GM18951 (cell line): ENCODE measurements around the gene ACAN.

Experiments used
- POLR2A ChIP-seq: IDR thresholded peaks from 4 replicates; pipeline ENCODE4 v1.6.1; 2011; ENCODE audit warnings: mild to moderate bottlenecking; ENCODE audit not compliant: insufficient read length, insufficient read depth; ENCODE audit errors: extremely low read depth
- in situ Hi-C: fragments of 300-500 bp; cut with MboI; formaldehyde crosslinking; loops from one replicate; pipeline ENCODE4 v1.12.0; 2022; ENCODE audit warnings: low sequenced_read_pairs, mixed read lengths, inconsistent platforms; ENCODE audit not compliant: unreplicated experiment

The ACAN gene

DNA sequence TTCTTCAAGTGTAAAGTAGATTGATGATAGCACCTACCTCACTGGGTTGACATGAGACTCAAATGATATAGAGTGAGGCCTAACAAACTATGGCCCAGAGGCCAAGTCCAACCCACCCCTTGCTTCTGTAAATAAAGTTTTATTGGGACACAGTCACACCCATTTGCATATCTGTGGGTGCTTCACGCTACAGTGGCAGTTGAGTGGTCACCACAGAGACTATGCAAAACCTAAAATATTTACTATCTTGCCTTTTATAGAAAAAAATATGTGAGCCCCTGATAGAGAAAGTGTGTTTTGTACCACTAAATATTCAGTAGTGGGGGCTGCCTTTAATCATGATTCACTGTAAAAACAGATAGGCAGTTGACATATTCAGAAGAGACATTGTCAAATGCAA, 38.0 kb downstream of the ACAN start:
- in situ Hi-C loops: no loop called here
- no peak for TF ChIP-seq POLR2A

DNA sequence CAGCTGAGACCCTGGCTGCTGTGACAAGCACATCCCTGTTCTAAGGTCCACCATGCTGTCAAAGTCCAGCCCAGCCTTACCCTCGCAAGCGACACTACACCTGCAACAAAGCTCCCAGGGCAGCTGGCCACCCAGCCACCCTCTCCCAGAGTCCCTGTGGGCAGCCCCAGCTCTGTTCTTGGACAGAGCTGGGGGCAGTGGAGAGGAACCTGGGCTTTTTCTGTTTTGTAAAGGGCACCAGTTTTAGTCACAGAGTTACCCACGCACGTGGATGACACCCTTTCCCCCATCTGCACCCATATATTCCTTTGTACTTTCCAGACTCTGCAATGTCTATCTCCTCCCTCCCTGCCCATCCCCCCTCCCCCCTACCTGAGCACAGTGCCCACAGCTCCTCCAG, 38.9 kb downstream of the ACAN start:
- TF ChIP-seq POLR2A: no peak
- in situ Hi-C loops: no loop called here

DNA sequence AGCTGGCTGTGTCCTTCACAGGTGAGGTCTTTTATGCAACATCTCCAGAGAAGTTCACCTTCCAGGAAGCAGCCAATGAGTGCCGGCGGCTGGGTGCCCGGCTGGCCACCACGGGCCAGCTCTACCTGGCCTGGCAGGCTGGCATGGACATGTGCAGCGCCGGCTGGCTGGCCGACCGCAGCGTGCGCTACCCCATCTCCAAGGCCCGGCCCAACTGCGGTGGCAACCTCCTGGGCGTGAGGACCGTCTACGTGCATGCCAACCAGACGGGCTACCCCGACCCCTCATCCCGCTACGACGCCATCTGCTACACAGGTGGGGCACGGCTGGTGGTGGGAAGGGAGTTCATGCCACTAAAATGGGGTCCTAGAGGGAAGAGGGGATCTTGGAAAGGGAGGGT, 40.1 kb downstream of the ACAN start:
- no peak for TF ChIP-seq POLR2A
- in situ Hi-C loops: no loop called here

DNA sequence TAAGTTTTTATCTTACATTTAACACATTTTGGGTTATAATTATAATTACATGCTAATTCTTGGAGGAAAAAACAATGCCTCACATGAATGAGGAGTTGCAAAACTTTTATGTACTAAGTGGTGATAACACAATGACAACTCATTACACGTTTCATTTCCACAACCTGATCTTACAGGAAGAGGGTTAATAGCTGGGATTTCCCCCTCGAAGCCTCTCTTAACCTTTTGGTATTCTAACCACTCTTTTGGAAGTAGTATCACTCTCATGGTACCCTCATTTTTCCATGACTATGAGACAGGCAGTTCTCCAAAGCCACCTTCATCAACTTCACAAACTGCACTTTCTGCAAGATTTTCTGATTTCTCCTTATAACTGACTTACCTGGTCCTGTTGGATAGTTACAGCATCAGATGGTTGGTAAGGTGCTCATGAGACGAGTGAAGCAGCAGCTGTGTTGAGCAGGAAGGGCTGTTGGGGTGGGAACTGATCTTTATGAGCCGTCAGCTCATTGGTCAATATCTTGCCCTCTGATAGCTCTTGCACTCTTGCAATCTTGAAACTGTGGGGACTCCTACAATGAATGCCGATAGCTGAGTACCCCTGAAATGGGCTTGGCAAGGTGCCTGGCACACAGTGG, 41.6 kb downstream of the ACAN start:
- in situ Hi-C loops: no loop called here
- no peak for TF ChIP-seq POLR2A

DNA sequence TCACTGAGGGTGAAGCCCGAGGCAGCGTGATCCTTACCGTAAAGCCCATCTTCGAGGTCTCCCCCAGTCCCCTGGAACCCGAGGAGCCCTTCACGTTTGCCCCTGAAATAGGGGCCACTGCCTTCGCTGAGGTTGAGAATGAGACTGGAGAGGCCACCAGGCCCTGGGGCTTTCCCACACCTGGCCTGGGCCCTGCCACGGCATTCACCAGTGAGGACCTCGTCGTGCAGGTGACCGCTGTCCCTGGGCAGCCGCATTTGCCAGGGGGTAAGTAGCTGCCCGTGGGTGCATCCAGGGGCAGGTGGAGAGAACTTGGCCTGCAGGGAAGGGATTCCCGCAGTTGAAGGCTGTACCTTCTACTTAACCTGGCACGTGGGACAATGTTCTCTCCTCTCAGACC, 42.4 kb downstream of the ACAN start:
- in situ Hi-C loops: no loop called here
- no peak for TF ChIP-seq POLR2A

DNA sequence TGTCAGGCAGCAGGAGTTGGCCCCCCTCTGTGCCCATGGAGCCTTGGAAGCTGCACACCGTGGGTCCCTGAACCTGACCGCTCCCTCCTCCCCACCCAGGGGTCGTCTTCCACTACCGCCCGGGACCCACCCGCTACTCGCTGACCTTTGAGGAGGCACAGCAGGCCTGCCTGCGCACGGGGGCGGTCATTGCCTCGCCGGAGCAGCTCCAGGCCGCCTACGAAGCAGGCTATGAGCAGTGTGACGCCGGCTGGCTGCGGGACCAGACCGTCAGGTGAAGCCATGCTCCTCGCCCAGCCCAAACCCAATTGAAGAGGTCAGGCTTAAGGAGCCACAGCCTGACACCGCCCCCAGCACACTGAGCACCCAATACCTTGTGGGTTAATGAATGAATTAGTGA, 43.9 kb downstream of the ACAN start:
- in situ Hi-C loops: no loop called here
- no peak for TF ChIP-seq POLR2A

DNA sequence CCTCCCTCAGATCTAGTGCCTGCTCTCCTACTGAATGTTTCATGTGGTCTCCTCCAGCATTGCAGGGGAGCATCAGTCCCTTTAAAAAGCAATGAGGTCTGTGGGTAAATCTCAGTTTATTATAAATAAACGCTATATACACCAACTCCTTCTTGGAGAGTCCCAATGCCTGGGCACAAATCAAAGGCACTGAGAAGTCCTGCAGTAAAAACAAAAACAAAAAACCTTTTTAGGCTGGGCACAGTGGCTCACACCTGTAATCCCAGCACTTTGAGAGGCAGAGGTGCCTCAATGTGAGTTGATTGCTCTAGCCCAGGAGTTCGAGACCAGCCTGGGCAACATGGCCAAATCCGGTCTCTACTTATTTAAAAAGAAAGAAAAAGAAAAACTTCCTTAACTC, 45.0 kb downstream of the ACAN start:
- in situ Hi-C loops: no loop called here
- TF ChIP-seq POLR2A: no peak

DNA sequence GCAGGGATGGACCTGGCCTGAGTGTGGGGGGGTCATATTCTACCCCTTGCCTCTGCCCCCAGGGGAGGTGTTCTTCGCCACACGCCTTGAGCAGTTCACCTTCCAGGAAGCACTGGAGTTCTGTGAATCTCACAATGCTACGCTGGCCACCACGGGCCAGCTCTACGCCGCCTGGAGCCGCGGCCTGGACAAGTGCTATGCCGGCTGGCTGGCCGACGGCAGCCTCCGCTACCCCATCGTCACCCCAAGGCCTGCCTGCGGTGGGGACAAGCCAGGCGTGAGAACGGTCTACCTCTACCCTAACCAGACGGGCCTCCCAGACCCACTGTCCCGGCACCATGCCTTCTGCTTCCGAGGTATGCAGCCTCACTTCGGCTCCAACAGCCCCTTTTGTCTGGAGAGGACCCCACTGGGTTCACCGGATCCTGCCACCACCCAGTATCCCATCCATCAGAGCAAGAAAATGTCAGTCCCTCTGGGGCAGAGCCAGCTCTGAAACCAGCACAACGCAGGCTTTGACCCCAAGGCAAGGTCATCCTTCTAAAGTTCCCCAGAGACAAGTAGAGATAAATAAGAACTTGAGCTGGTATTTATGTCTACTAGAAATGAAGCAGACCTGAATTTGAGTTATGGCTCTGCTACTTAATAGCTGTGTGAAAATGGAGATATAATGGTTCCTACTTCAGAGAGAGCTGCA, 46.3 kb downstream of the ACAN start:
- in situ Hi-C loops: no loop called here
- TF ChIP-seq POLR2A: no peak

DNA sequence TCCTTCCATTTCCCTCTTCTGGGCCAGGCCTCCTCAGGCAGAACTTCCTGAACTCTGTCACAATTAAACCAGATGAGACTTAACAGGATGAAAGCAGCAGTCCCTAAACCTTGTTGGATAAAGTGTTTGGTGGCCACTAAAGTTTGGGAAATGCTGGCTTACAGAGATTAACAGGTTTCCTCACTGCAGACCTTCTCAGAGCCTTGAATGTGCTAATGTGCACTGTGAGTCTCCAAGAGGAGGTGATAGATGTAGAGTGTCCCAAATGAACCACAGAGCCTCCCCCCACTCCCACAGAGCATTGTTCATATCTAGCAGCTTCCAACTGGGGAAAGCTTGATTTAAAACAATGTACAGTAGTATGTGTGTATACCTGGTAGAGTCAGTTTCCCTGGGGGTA, 49.2 kb downstream of the ACAN start:
- no peak for TF ChIP-seq POLR2A
- in situ Hi-C loops: no loop called here

DNA sequence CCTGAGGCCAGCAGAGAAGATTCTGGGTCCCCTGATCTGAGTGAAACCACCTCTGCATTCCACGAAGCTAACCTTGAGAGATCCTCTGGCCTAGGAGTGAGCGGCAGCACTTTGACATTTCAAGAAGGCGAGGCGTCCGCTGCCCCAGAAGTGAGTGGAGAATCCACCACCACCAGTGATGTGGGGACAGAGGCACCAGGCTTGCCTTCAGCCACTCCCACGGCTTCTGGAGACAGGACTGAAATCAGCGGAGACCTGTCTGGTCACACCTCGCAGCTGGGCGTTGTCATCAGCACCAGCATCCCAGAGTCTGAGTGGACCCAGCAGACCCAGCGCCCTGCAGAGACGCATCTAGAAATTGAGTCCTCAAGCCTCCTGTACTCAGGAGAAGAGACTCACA, 55.7 kb downstream of the ACAN start:
- in situ Hi-C loops: no loop called here

DNA sequence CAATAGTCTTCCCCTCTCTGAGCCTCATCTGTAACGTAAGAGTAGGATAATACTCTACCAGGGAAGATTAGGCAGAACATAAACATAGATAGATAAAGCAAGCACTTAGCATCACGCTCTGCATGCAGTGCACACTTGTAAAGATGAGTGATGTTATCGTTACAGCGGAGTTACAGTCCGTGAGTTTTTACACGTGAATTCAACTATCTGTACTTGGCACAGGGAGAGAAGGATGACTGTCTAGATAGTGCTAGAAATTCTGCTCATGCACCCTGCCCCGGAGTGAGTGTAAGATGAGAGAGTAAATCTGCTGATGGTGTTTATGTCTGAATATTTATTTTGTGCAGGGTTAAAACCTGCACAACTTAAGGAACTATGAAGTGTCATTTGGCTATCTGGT, 56.3 kb downstream of the ACAN start:
- in situ Hi-C loops: no loop called here
- no peak for TF ChIP-seq POLR2A

More for the DNA sequence above, 55.7 kb downstream of the ACAN start:
- TF ChIP-seq POLR2A: no peak

DNA sequence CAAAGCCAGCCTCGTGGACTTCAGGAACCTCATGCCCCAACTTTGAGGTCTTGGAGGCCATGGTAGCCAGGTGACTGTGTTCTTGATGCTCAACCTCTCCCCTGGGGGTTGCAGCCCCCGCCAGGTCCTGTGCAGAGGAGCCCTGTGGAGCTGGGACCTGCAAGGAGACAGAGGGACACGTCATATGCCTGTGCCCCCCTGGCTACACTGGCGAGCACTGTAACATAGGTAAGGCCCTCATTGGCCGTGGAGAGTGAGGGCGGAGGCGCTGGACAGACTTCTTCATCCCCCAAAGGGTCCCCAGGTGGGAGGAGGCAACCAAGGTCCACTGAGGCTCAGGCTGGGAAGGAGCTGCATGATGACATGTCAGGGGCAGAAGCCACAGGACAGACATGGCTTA, 57.0 kb downstream of the ACAN start:
- in situ Hi-C loops: no loop called here
- TF ChIP-seq POLR2A: no peak

DNA sequence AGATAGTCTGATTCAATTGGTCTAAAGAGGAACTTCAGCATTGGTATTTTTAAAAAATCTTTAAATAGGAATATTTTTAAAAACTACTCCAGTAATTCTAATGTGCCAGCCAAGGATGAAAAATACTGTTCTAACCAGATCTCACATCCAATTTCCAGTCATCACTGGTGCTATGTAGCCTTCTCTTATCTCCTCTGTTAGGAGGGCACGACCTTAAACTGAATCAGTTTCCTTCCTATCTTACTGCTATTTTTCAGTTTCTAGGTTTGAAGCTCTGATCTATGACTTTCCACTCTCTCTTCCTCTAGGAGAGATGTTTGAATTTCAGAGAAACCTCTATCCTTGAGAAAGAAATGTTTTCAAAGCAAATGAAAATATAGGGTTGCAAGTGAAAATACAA, 60.2 kb downstream of the ACAN start:
- no peak for TF ChIP-seq POLR2A
- in situ Hi-C loops: no loop called here

DNA sequence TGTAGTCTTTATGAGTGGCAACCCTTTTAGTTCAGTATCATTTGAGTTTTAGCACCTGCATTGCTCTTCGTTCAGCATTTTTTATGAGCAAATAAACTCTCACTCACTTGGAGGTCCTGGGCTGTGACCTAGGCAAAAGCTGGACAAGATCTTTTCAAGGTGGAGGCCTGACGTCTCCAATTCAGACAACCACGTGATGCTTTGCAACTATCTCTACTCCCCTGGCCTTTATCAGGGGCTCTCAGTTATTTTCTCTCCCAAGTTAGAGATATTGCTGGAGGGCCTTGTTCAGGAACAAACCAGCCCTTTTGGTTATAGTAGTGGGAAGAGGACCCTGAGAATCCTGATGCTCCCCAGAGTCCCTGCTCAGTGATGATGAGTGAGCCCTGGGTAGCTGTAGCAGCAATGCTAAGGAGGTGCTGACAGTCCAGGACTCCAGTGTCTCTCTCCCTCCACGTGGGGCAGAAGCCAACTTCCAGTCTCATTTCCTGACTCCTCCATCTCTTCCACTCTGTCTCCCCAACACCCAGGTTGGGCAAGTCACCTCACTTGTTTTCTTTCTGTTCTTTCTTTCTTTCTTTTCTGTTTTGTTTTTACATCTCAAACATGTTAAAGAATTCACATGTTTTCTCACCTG, 61.7 kb downstream of the ACAN start:
- in situ Hi-C loops: no loop called here
- TF ChIP-seq POLR2A: no peak
